ENCODE data around the gene CTNNA2.

CTNNA2 gene

GRCh38 chr2:79831961-79832360 lies 319.1 kb downstream of the CTNNA2 start:
- Mint-ChIP-seq H3K4me3 (no peak overlapping the region), H3K36me3 (ENCODE audit: low read depth) (no peaks in the 10 kb centered on the region), H3K9me3 (no peaks in the 10 kb centered on the region), H3K27ac (no peak overlapping the region), H3K27me3 (ENCODE audit: low read depth) (no peaks in the 10 kb centered on the region), H3K4me1 (no peaks in the 10 kb centered on the region)
- no peak for TF ChIP-seq CTCF (IDR thresholded peaks at IDR 0.05; ENCODE audit: unreplicated experiment in 3 of 3)

GRCh38 chr2:79832511-79833234 lies 319.8 kb downstream of the CTNNA2 start:
- H3K27me3 Mint-ChIP-seq (ENCODE audit: low read depth): no peaks in the 10 kb centered on the region
- no peaks in the 10 kb centered on the region for H3K4me1 Mint-ChIP-seq
- H3K9me3 Mint-ChIP-seq: no peaks in the 10 kb centered on the region
- H3K4me3 Mint-ChIP-seq: no peak overlapping the region
- TF ChIP-seq CTCF (IDR thresholded peaks at IDR 0.05; ENCODE audit: unreplicated experiment in 3 of 3): no peak
- H3K36me3 Mint-ChIP-seq (ENCODE audit: low read depth): no peaks in the 10 kb centered on the region
- H3K27ac Mint-ChIP-seq: no peak overlapping the region

GRCh38 chr2:79833235-79833878 lies 320.5 kb downstream of the CTNNA2 start:
- Mint-ChIP-seq H3K4me1 (no peaks in the 10 kb centered on the region), H3K4me3 (no peak overlapping the region), H3K36me3 (ENCODE audit: low read depth) (no peaks in the 10 kb centered on the region), H3K9me3 (peaks cover 2% of the 10 kb centered on the region), H3K27me3 (ENCODE audit: low read depth) (no peaks in the 10 kb centered on the region), H3K27ac (no peak overlapping the region)
- TF ChIP-seq CTCF (IDR thresholded peaks at IDR 0.05; ENCODE audit: unreplicated experiment in 3 of 3): no peak

- no peaks in the 10 kb centered on the region for H3K36me3 Mint-ChIP-seq (ENCODE audit: low read depth)
- TF ChIP-seq CTCF (IDR thresholded peaks at IDR 0.05; ENCODE audit: unreplicated experiment in 3 of 3): no peak
- peaks cover 5% of the 10 kb centered on the region for H3K9me3 Mint-ChIP-seq
- no peak overlapping the region for H3K4me3 Mint-ChIP-seq
- H3K27me3 Mint-ChIP-seq (ENCODE audit: low read depth): no peaks in the 10 kb centered on the region
- H3K27ac Mint-ChIP-seq: no peak overlapping the region
- no peaks in the 10 kb centered on the region for H3K4me1 Mint-ChIP-seq
These were observed 323.1 kb downstream of the CTNNA2 start for GRCh38 chr2:79835911-79836310.

- no peaks in the 10 kb centered on the region for H3K9me3 Mint-ChIP-seq
- no peaks in the 10 kb centered on the region for H3K27me3 Mint-ChIP-seq (ENCODE audit: low read depth)
- TF ChIP-seq CTCF (IDR thresholded peaks at IDR 0.05; ENCODE audit: unreplicated experiment in 3 of 3): no peak
- H3K36me3 Mint-ChIP-seq (ENCODE audit: low read depth): no peaks in the 10 kb centered on the region
- no peak overlapping the region for H3K4me3 Mint-ChIP-seq
- no peaks in the 10 kb centered on the region for H3K4me1 Mint-ChIP-seq
- no peak overlapping the region for H3K27ac Mint-ChIP-seq
These were observed 331.2 kb downstream of the CTNNA2 start for GRCh38 chr2:79844011-79844410.

- no peak overlapping the region for H3K27ac Mint-ChIP-seq
These were observed 334.0 kb downstream of the CTNNA2 start for GRCh38 chr2:79846878-79847277.

More at GRCh38 chr2:79846878-79847277, 334.0 kb downstream of the CTNNA2 start:
- Mint-ChIP-seq H3K4me3 (no peak overlapping the region), H3K9me3 (no peaks in the 10 kb centered on the region), H3K27me3 (ENCODE audit: low read depth) (no peaks in the 10 kb centered on the region), H3K4me1 (no peaks in the 10 kb centered on the region), H3K36me3 (ENCODE audit: low read depth) (no peaks in the 10 kb centered on the region)
- TF ChIP-seq CTCF (IDR thresholded peaks at IDR 0.05; ENCODE audit: unreplicated experiment in 3 of 3): no peak

All from nephron (organoid).